ENCODE results near the gene ACTR8. TPM values are rescaled to one million over a fixed set of nuclear protein-coding genes. Genes with fewer than 3 reads are reported as not detected.

The ACTR8 gene
- total and polyA plus RNA-seq, 10 donors: 10.5 to 33.7 (median 22.9) TPM

DNA sequence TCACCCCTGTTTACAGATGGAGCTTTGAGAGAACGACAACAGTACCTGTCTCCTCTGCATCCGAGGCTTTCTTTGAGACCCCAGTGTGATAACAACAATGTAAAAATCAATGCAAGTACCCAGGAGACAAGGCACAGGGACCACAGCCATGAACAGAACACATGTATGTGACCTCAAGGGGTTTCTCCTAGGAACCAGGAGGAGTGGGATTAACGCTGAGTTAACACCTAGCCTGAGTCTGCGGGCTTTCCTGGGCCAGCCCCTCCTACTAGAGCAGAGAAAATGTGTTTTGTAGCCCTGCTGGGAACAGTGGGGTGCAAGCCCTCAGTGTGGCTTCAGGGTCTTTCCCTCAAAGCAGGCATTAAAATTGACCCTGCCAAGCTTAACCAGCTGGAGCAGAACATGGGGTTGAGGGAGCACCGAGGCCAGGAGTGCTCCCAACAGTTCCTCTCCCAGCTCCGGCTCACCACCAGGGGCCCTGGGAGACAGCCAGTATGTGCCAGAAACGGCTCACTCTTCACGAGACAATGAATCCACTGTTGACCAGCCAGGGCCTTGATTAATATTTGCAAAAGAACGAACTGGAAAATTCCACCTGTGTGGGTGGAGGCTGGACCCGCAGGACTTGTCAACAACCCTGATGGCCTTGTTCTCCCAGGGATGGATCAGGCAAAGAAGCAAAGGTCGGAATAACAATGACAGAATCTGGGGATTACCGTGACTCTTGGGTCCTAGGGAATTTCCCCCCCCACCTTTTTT lies 39.3 kb downstream of the ACTR8 start:
- no peak overlapping the region for H3K27ac ChIP-seq
- WGBS, 5 donors: 60 to 74% (median 62%) methylated on average over 12 of the region's 12 CpGs

DNA sequence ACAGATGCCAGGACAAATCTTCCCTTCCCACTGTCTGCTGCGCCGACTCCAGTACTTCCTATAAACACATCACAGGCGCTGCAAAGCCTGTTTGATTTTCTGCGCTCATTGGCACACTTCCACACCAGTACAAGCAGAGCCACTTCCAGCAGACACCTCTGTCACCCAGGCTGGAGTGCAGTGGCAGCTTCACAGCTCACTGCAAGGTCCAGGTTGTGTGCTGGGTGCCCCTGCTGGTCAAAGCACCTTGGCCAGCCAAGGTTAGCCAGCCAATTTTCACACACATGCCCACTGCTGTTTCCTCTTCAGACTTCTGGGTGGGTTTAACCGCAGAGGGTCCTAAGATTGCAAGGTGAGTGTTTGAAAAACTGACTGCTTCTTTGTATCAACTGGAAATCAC lies 40.7 kb downstream of the ACTR8 start:
- no peak overlapping the region for H3K27ac ChIP-seq
- 86 to 94% (median 89%) methylated on average over 5 of the region's 5 CpGs for WGBS, 5 donors

More for the DNA sequence above, 39.3 kb downstream of the ACTR8 start:
- no peak overlapping the region for H3K4me3 ChIP-seq
- intact Hi-C loops (cut with DNase I; ENCODE audit: low total_unique reads): no loop called here
- peaks cover 0 to 27% (median 17%) of the 10 kb centered on the region in 6 donors for H3K4me1 ChIP-seq
- H3K36me3 ChIP-seq: no peaks in the 10 kb centered on the region
- TF ChIP-seq POLR2AphosphoS5 (IDR thresholded peaks at IDR 0.05): no peak
- TF ChIP-seq POLR2A (IDR thresholded peaks at IDR 0.05): no peak
- TF ChIP-seq, protein P1, sequence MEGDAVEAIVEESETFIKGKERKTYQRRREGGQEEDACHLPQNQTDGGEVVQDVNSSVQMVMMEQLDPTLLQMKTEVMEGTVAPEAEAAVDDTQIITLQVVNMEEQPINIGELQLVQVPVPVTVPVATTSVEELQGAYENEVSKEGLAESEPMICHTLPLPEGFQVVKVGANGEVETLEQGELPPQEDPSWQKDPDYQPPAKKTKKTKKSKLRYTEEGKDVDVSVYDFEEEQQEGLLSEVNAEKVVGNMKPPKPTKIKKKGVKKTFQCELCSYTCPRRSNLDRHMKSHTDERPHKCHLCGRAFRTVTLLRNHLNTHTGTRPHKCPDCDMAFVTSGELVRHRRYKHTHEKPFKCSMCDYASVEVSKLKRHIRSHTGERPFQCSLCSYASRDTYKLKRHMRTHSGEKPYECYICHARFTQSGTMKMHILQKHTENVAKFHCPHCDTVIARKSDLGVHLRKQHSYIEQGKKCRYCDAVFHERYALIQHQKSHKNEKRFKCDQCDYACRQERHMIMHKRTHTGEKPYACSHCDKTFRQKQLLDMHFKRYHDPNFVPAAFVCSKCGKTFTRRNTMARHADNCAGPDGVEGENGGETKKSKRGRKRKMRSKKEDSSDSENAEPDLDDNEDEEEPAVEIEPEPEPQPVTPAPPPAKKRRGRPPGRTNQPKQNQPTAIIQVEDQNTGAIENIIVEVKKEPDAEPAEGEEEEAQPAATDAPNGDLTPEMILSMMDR (IDR thresholded peaks at IDR 0.05 in 8 of 11, conservative IDR thresholded peaks at IDR 0.05 in 3 of 11): no peak
- DNase-seq: no peak
- H3K9me3 ChIP-seq: no peaks in the 10 kb centered on the region
- peaks cover 0 to 44% (median 30%) of the 10 kb centered on the region in 7 donors for H3K27me3 ChIP-seq (replicated peaks in 1 of 7)

DNA sequence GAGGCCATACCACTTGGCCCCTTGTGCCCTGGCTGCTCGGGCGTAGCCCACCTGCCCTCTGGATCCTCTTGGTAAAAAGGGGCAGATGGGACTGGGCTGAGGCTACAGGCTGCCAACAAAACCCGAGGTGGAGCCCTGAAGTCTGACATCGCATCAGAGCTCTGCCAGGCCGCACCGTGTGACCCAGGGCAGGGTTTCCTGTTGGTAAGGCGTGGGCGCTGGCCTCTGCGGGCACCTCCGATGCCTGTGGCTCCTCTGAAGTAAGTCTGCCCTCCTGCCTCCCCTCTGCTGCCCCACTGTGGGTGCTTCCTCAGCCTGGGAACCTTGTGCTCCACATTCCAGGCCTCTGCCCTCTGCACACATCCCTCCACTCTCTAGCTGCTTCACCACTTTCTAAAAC lies 44.6 kb downstream of the ACTR8 start:
- Histone ChIP-seq H3K9me3 (no peaks in the 10 kb centered on the region), H3K4me3 (no peak overlapping the region), H3K27me3 (replicated peaks in 1 of 7) (no peaks in the 10 kb centered on the region), H3K4me1 (peaks cover 0 to 6% (median 0%) of the 10 kb centered on the region in 6 donors), H3K27ac (no peak overlapping the region), H3K36me3 (no peaks in the 10 kb centered on the region)
- intact Hi-C loops (cut with DNase I; ENCODE audit: low total_unique reads): no loop called here
- WGBS, 5 donors: 59 to 75% (median 64%) methylated on average over 7 to 10 of the region's 10 CpGs
- TF ChIP-seq, protein P1 (IDR thresholded peaks at IDR 0.05 in 8 of 11, conservative IDR thresholded peaks at IDR 0.05 in 3 of 11): no peak
- TF ChIP-seq POLR2A (IDR thresholded peaks at IDR 0.05) (no peak), POLR2AphosphoS5 (IDR thresholded peaks at IDR 0.05) (no peak)
- no peak for DNase-seq

More for the DNA sequence above, 40.7 kb downstream of the ACTR8 start:
- no peak for DNase-seq
- TF ChIP-seq, protein P1 (IDR thresholded peaks at IDR 0.05 in 8 of 11, conservative IDR thresholded peaks at IDR 0.05 in 3 of 11): no peak
- TF ChIP-seq POLR2A (IDR thresholded peaks at IDR 0.05): no peak
- TF ChIP-seq POLR2AphosphoS5 (IDR thresholded peaks at IDR 0.05): no peak
- Histone ChIP-seq H3K4me3 (no peak overlapping the region), H3K36me3 (no peaks in the 10 kb centered on the region), H3K9me3 (no peaks in the 10 kb centered on the region), H3K4me1 (peaks cover 0 to 25% (median 11%) of the 10 kb centered on the region in 6 donors), H3K27me3 (replicated peaks in 1 of 7) (peaks cover 0 to 31% (median 17%) of the 10 kb centered on the region in 7 donors)
- intact Hi-C loops (cut with DNase I; ENCODE audit: low total_unique reads): no loop called here

DNA sequence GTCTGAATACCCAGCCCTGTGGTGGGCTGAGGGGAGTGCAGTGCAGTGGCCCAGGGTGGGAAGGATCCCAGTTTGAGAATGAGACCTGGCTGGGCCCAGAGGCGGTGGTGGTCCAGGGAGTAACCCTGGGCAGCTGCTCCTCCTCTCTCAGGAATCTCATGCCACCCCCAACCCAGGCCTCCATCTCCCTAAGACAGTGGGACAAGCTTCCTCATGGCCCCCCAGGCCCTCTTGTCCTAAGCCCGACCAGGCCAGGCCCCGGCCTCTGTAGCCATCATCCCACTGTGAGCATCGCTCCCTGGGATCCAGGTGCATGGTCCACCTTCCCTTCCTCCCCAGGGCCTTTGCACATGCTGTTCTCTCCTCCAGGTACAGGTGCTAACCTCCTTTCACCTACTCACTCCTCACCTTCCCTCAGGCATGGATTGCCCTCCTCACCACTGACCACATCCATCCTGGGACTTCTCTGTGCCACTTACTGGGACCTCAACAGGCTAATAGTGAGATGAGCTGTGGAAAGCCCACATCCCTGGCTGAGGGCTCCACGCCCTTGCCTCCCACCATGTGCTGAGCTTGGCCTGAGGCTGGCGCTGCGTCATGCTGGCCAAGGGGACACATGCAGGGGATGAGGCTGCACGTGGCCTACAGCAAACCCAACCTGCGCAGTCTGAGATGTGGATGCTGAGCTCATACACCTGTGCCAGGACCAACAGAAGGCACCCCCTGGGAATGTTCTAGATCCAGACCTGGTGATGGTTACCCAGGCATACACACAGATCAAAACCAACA lies 45.7 kb downstream of the ACTR8 start:
- no peaks in the 10 kb centered on the region for H3K27me3 ChIP-seq (replicated peaks in 1 of 7)
- H3K27ac ChIP-seq: no peak overlapping the region
- intact Hi-C loops (cut with DNase I; ENCODE audit: low total_unique reads): no loop called here
- DNase-seq: no peak
- no peak for TF ChIP-seq POLR2AphosphoS5 (IDR thresholded peaks at IDR 0.05)
- no peak for TF ChIP-seq POLR2A (IDR thresholded peaks at IDR 0.05)
- TF ChIP-seq, protein P1 (IDR thresholded peaks at IDR 0.05 in 8 of 11, conservative IDR thresholded peaks at IDR 0.05 in 3 of 11): no peak
- WGBS, 5 donors: 86 to 97% (median 89%) methylated on average over 7 to 9 of the region's 9 CpGs
- peaks cover 0 to 6% (median 0%) of the 10 kb centered on the region in 6 donors for H3K4me1 ChIP-seq
- no peaks in the 10 kb centered on the region for H3K9me3 ChIP-seq
- no peaks in the 10 kb centered on the region for H3K36me3 ChIP-seq
- no peak overlapping the region for H3K4me3 ChIP-seq

Measured in spleen (tissue), 11 donors.